H9 (cell line): ENCODE results near the gene CDH3. TPM values are rescaled to one million over a fixed set of nuclear protein-coding genes. Genes with fewer than 3 reads are reported as not detected.

Experiments used
- DNase-seq: peaks from one replicate; pipeline ENCODE4 v3.0.0-alpha.2; 2017
- H2AFZ ChIP-seq: one replicate; pipeline ENCODE4 v1.6.1; 2013; ENCODE audit warnings: mild to moderate bottlenecking, low read length, control low read depth, moderate library complexity
- H2AK5ac ChIP-seq: 2 replicates; pipeline ENCODE4 v1.6.1; 2013; ENCODE audit warnings: low read length, control low read depth, mixed read lengths; ENCODE audit not compliant: insufficient read length
- H2BK120ac ChIP-seq: one replicate; pipeline ENCODE4 v1.6.1; 2013; ENCODE audit warnings: low read depth, mild to moderate bottlenecking, low read length, control low read depth, inconsistent platforms; ENCODE audit not compliant: poor library complexity, severe bottlenecking
- H2BK12ac ChIP-seq: 2 replicates; pipeline ENCODE4 v1.6.1; 2013; ENCODE audit warnings: low read length, control low read depth, mixed read lengths, low read depth; ENCODE audit not compliant: insufficient read length
- H2BK15ac ChIP-seq: 2 replicates; pipeline ENCODE4 v1.6.1; 2013; ENCODE audit warnings: low read depth, low read length, control low read depth
- H2BK20ac ChIP-seq: one replicate; pipeline ENCODE4 v1.6.1; 2013; ENCODE audit warnings: low read depth, mild to moderate bottlenecking, low read length, control low read depth, inconsistent platforms; ENCODE audit not compliant: poor library complexity, severe bottlenecking
- H2BK5ac ChIP-seq: 2 replicates; pipeline ENCODE4 v1.6.1; 2013; ENCODE audit warnings: low read length, control low read depth, mixed read lengths; ENCODE audit not compliant: insufficient read length
- H3K14ac ChIP-seq: 2 replicates; pipeline ENCODE4 v1.6.1; 2013; ENCODE audit warnings: low read length, control low read depth; ENCODE audit not compliant: insufficient read depth
- H3K18ac ChIP-seq: 2 replicates; pipeline ENCODE4 v1.6.1; 2013; ENCODE audit warnings: low read depth, mild to moderate bottlenecking, mixed read lengths, low read length, control low read depth; ENCODE audit not compliant: insufficient read length
- H3K23ac ChIP-seq: 2 replicates; pipeline ENCODE4 v1.6.1; 2013; ENCODE audit warnings: low read length, control low read depth, mixed read lengths, low read depth; ENCODE audit not compliant: insufficient read length
- H3K23me2 ChIP-seq: 2 replicates; pipeline ENCODE4 v1.6.1; 2013; ENCODE audit warnings: low read depth, mild to moderate bottlenecking, mixed read lengths, low read length, control low read depth; ENCODE audit not compliant: insufficient read length, poor library complexity, severe bottlenecking
- H3K27ac ChIP-seq: 2 replicates; pipeline ENCODE4 v1.5.1; 2013; ENCODE audit warnings: low read length, control low read depth, mixed read lengths, low read depth; ENCODE audit not compliant: insufficient read length
- H3K27me3 ChIP-seq: 2 replicates; pipeline ENCODE4 v1.6.1; 2013; ENCODE audit warnings: low read length, control low read depth, inconsistent platforms; ENCODE audit not compliant: insufficient read depth
- H3K4ac ChIP-seq: 2 replicates; pipeline ENCODE4 v1.6.1; 2013; ENCODE audit warnings: low read depth, mild to moderate bottlenecking, control low read depth, inconsistent platforms, low read length, moderate library complexity
- H3K4me1 ChIP-seq: 2 replicates; pipeline ENCODE4 v1.6.1; 2013; ENCODE audit warnings: low read length, control low read depth, inconsistent platforms; ENCODE audit not compliant: insufficient read depth
- H3K4me2 ChIP-seq: 2 replicates; pipeline ENCODE4 v1.6.1; 2013; ENCODE audit warnings: low read length, control low read depth, mixed read lengths; ENCODE audit not compliant: insufficient read length, insufficient read depth
- H3K56ac ChIP-seq: 2 replicates; pipeline ENCODE4 v1.6.1; 2013; ENCODE audit warnings: low read depth, mild to moderate bottlenecking, mixed read lengths, low read length, control low read depth; ENCODE audit not compliant: insufficient read length
- H3K79me1 ChIP-seq: 2 replicates; pipeline ENCODE4 v1.6.1; 2013; ENCODE audit warnings: low read depth, mild to moderate bottlenecking, moderate library complexity, low read length, control low read depth, inconsistent platforms; ENCODE audit not compliant: insufficient read depth, poor library complexity, severe bottlenecking
- H3K79me2 ChIP-seq: 2 replicates; pipeline ENCODE4 v1.6.1; 2013; ENCODE audit warnings: low read length, control low read depth, inconsistent platforms; ENCODE audit not compliant: insufficient read depth
- H3K9ac ChIP-seq: 2 replicates; pipeline ENCODE4 v1.6.1; 2013; ENCODE audit warnings: low read length, control low read depth, mixed read lengths; ENCODE audit not compliant: insufficient read length; ENCODE audit errors: extremely low read depth
- H3K9me3 ChIP-seq: one replicate; pipeline ENCODE4 v1.6.1; 2013; ENCODE audit warnings: low read depth, low read length, inconsistent platforms; ENCODE audit not compliant: control insufficient read depth
- H3T11ph ChIP-seq: one replicate; pipeline ENCODE4 v1.6.1; 2013; ENCODE audit warnings: mild to moderate bottlenecking, low read length, control low read depth, inconsistent platforms
- H4K20me1 ChIP-seq: one replicate; pipeline ENCODE4 v1.6.1; 2013; ENCODE audit not compliant: control insufficient read depth, insufficient read length, insufficient read depth
- H4K5ac ChIP-seq: 2 replicates; pipeline ENCODE4 v1.6.1; 2013; ENCODE audit warnings: low read depth, mild to moderate bottlenecking, mixed read lengths, low read length, control low read depth; ENCODE audit not compliant: insufficient read length
- H4K8ac ChIP-seq: replicated peaks from 2 replicates; pipeline ENCODE4 v1.6.1; 2013; ENCODE audit warnings: low read length, control low read depth, mixed read lengths, low read depth; ENCODE audit not compliant: insufficient read length
- H4K91ac ChIP-seq: 2 replicates; pipeline ENCODE4 v1.6.1; 2013; ENCODE audit warnings: low read depth, mild to moderate bottlenecking, moderate library complexity, mixed read lengths, low read length, control low read depth; ENCODE audit not compliant: insufficient read length
- H3K27ac Mint-ChIP-seq, 3 experiments: 2 replicates in 2 of 3; 3 replicates in 1 of 3; pipeline ENCODE4 v1.8.0; 2020 to 2021; ENCODE audit warnings: mixed read lengths in 3 of 3, mild to moderate bottlenecking in 1 of 3, moderate library complexity in 1 of 3
- H3K27me3 Mint-ChIP-seq: 2 replicates; pipeline ENCODE4 v1.8.0; 2021; ENCODE audit warnings: low read depth, mild to moderate bottlenecking, moderate library complexity, mixed read lengths
- H3K36me3 Mint-ChIP-seq, 3 experiments: 2 replicates in 2 of 3; 3 replicates in 1 of 3; pipeline ENCODE4 v1.8.0; 2020 to 2021; ENCODE audit warnings: low read depth in 3 of 3, mixed read lengths in 3 of 3; ENCODE audit not compliant: insufficient read depth in 1 of 3
- H3K4me1 Mint-ChIP-seq, 2 experiments: 2 replicates each; pipeline ENCODE4 v1.8.0; 2020; ENCODE audit warnings: mixed read lengths in 2 of 2
- H3K4me3 Mint-ChIP-seq, 2 experiments: 2 replicates in 1 of 2; 3 replicates in 1 of 2; pipeline ENCODE4 v1.8.0; 2020 to 2021; ENCODE audit warnings: mild to moderate bottlenecking in 2 of 2, mixed read lengths in 2 of 2, moderate library complexity in 1 of 2
- H3K9me3 Mint-ChIP-seq, 2 experiments: 2 replicates in 1 of 2; 3 replicates in 1 of 2; pipeline ENCODE4 v1.8.0; 2020; ENCODE audit warnings: mild to moderate bottlenecking in 2 of 2, mixed read lengths in 2 of 2, moderate library complexity in 1 of 2
- CTCF ChIP-seq: fragments of 200-600 bp; sonication (generic); conservative IDR thresholded peaks from 3 replicates; pipeline ENCODE4 v1.8.0; 2021; ENCODE audit warnings: antibody characterized with exemption, mild to moderate bottlenecking
- WGBS: extraction: QIAGEN DNeasy Blood & Tissue Kit; methylation state at CpG from one replicate; pipeline ENCODE4 v1.1.7; 2013; ENCODE audit warnings: missing lambda C conversion rate, low lambda C conversion rate, mixed read lengths; ENCODE audit not compliant: insufficient read length; ENCODE audit errors: extremely low coverage; 5-methylcytosine and 5-hydroxymethylcytosine counted together
- total RNA-seq: library from RNA; stranded (reverse); gene quantifications from 2 replicates; pipeline ENCODE4 v1.2.1, GENCODE V29; 2021

The CDH3 gene
- total RNA-seq, 1 experiment from 2014 or later: 97.2 TPM

GRCh38 chr16:68651136-68651535 lies 6.0 kb downstream of the CDH3 start:
- Histone ChIP-seq H3K4me2 (no peak overlapping the region), H2AFZ (no peak overlapping the region), H2BK20ac (no peak overlapping the region), H2BK120ac (no peak overlapping the region), H4K5ac (no peak overlapping the region), H3K18ac (no peak overlapping the region), H2AK5ac (no peak overlapping the region), H2BK15ac (no peak overlapping the region), H3K27me3 (no peaks in the 10 kb centered on the region), H3T11ph (no peak overlapping the region), H3K79me2 (peaks cover 31% of the 10 kb centered on the region; the same call in 1 of the 2 replicates), H3K9ac (no peak overlapping the region), H2BK12ac (no peak overlapping the region), H3K9me3 (no peaks in the 10 kb centered on the region), H4K91ac (no peak overlapping the region), H3K23me2 (peaks cover 6% of the 10 kb centered on the region), H3K4me1 (no peaks in the 10 kb centered on the region), H3K23ac (no peak overlapping the region), H4K20me1 (no peaks in the 10 kb centered on the region), H3K27ac (no peak overlapping the region), H3K79me1 (peaks cover 5% of the 10 kb centered on the region), H3K56ac (no peak overlapping the region), H2BK5ac (no peak overlapping the region), H3K4ac (no peak overlapping the region), H3K14ac (no peak overlapping the region), H4K8ac (no peak overlapping the region)
- Mint-ChIP-seq H3K27ac (peak overlapping the region in 1 of 3 experiments; percentile 90; a peak in 1 of 7 replicates), H3K27me3 (no peaks in the 10 kb centered on the region), H3K4me1 (peaks cover 37 to 42% of the 10 kb centered on the region in 2 experiments), H3K4me3 (no peak overlapping the region), H3K36me3 (peaks cover 9 to 41% (median 33%) of the 10 kb centered on the region in 3 experiments), H3K9me3 (no peaks in the 10 kb centered on the region)
- no peak for DNase-seq
- TF ChIP-seq CTCF: no peak
- WGBS: no CpG with 5 or more reads among the region's 12 CpGs
